Memory B cell (primary cell): Measurements from ENCODE around the gene RTP1.
"Not testable (repeated sequence)": the region's sequence is repeated elsewhere in the genome, so short reads cannot be mapped to it uniquely, and the experiment has no call there.

Experiments used
- ATAC-seq: fragments of 150-1000 bp; cut with Tn5 transposase; 2 replicates; pipeline ENCODE4 v1.10.0; 2021; ENCODE audit warnings: low read depth, mild to moderate bottlenecking, moderate library complexity
- DNase-seq, 2 donors: peaks; one replicate each; pipeline ENCODE4 v3.0.0; 2022; ENCODE audit warnings: low spot score in 2 of 2
- H3K27ac Mint-ChIP-seq: one replicate; pipeline ENCODE4 v1.8.0; 2022; ENCODE audit warnings: mild to moderate bottlenecking, moderate library complexity, mixed read lengths
- H3K27me3 Mint-ChIP-seq: one replicate; pipeline ENCODE4 v1.8.0; 2022; ENCODE audit warnings: mixed read lengths
- H3K36me3 Mint-ChIP-seq: one replicate; pipeline ENCODE4 v1.8.0; 2022; ENCODE audit warnings: mild to moderate bottlenecking, mixed read lengths
- H3K4me1 Mint-ChIP-seq: one replicate; pipeline ENCODE4 v1.8.0; 2022; ENCODE audit warnings: mixed read lengths
- H3K4me3 Mint-ChIP-seq: one replicate; pipeline ENCODE4 v1.8.0; 2022; ENCODE audit warnings: mild to moderate bottlenecking, moderate library complexity, mixed read lengths
- H3K9me3 Mint-ChIP-seq: one replicate; pipeline ENCODE4 v1.8.0; 2022; ENCODE audit warnings: mixed read lengths

The RTP1 gene

GRCh38 chr3:187197335-187197649 lies at the start of gene RTP1:
Gene RTP1 (plus strand): TSS chr3:187197486. CDS start chr3:187197516, 30 bp downstream.
- Mint-ChIP-seq H3K27ac (no peak within 1 kb of the TSS), H3K9me3 (no peaks in the 10 kb centered on the region), H3K4me3 (no peak within 1 kb of the TSS), H3K27me3 (peaks cover 21% of the 10 kb centered on the region), H3K36me3 (no peaks in the 10 kb centered on the region), H3K4me1 (no peaks in the 10 kb centered on the region)
- ATAC-seq (no peak), DNase-seq (no peak)

- H3K27ac Mint-ChIP-seq: no peak overlapping the region
- no peaks in the 10 kb centered on the region for H3K27me3 Mint-ChIP-seq
- H3K36me3 Mint-ChIP-seq: peaks cover 9% of the 10 kb centered on the region
- peaks cover 4% of the 10 kb centered on the region for H3K9me3 Mint-ChIP-seq
- DNase-seq: no peak
- H3K4me1 Mint-ChIP-seq: peaks cover 5% of the 10 kb centered on the region
- H3K4me3 Mint-ChIP-seq: no peak overlapping the region
- ATAC-seq: no peak
These were observed 47.1 kb upstream of the RTP1 start for GRCh38 chr3:187150186-187150585.

- Mint-ChIP-seq H3K4me1 (peaks cover 5% of the 10 kb centered on the region), H3K27ac (no peak overlapping the region)
- peak; percentile 64 for DNase-seq
These were observed 46.7 kb upstream of the RTP1 start for GRCh38 chr3:187150599-187150998.

GRCh38 chr3:187161556-187161955 lies 35.7 kb upstream of the RTP1 start:
- H3K27me3 Mint-ChIP-seq: peaks cover 1% of the 10 kb centered on the region
- ATAC-seq (no peak), DNase-seq (no peak)
- no peaks in the 10 kb centered on the region for H3K9me3 Mint-ChIP-seq
- peaks cover 4% of the 10 kb centered on the region for H3K4me1 Mint-ChIP-seq
- no peaks in the 10 kb centered on the region for H3K36me3 Mint-ChIP-seq
- no peak overlapping the region for H3K4me3 Mint-ChIP-seq
- no peak overlapping the region for H3K27ac Mint-ChIP-seq

More at GRCh38 chr3:187150599-187150998, 46.7 kb upstream of the RTP1 start:
- Mint-ChIP-seq H3K9me3 (peaks cover 4% of the 10 kb centered on the region), H3K4me3 (no peak overlapping the region), H3K27me3 (no peaks in the 10 kb centered on the region), H3K36me3 (peaks cover 8% of the 10 kb centered on the region)
- ATAC-seq: peak; percentile 71

GRCh38 chr3:187162265-187162953 lies 34.9 kb upstream of the RTP1 start:
- Mint-ChIP-seq H3K9me3 (no peaks in the 10 kb centered on the region), H3K36me3 (no peaks in the 10 kb centered on the region), H3K4me1 (peaks cover 4% of the 10 kb centered on the region), H3K4me3 (no peak overlapping the region), H3K27ac (no peak overlapping the region), H3K27me3 (peaks cover 1% of the 10 kb centered on the region)
- DNase-seq: no peak
- no peak for ATAC-seq

- Mint-ChIP-seq H3K27ac (no peak overlapping the region), H3K36me3 (no peaks in the 10 kb centered on the region), H3K4me3 (no peak overlapping the region), H3K4me1 (no peaks in the 10 kb centered on the region), H3K27me3 (peaks cover 1% of the 10 kb centered on the region), H3K9me3 (no peaks in the 10 kb centered on the region)
- ATAC-seq: peak; percentile 50
- peak; percentile 42 to 67 for DNase-seq
These were observed 32.1 kb upstream of the RTP1 start for GRCh38 chr3:187165144-187165543.

- Mint-ChIP-seq H3K9me3 (no peaks in the 10 kb centered on the region), H3K4me1 (no peaks in the 10 kb centered on the region), H3K27me3 (no peaks in the 10 kb centered on the region), H3K4me3 (no peak overlapping the region), H3K36me3 (no peaks in the 10 kb centered on the region), H3K27ac (peak overlapping the region; percentile 7)
- no peak for DNase-seq
- ATAC-seq: no peak
These were observed 30.5 kb upstream of the RTP1 start for GRCh38 chr3:187166750-187167149.

- no peak for ATAC-seq
- H3K27me3 Mint-ChIP-seq: peaks cover 3% of the 10 kb centered on the region
- no peak overlapping the region for H3K4me3 Mint-ChIP-seq
- H3K4me1 Mint-ChIP-seq: no peaks in the 10 kb centered on the region
- no peak for DNase-seq
- H3K36me3 Mint-ChIP-seq: no peaks in the 10 kb centered on the region
- H3K9me3 Mint-ChIP-seq: no peaks in the 10 kb centered on the region
- H3K27ac Mint-ChIP-seq: no peak overlapping the region
These were observed 29.5 kb upstream of the RTP1 start for GRCh38 chr3:187167777-187168176.

- Mint-ChIP-seq H3K9me3 (no peaks in the 10 kb centered on the region), H3K4me3 (no peak overlapping the region), H3K4me1 (no peaks in the 10 kb centered on the region), H3K27ac (no peak overlapping the region), H3K27me3 (peaks cover 5% of the 10 kb centered on the region), H3K36me3 (no peaks in the 10 kb centered on the region)
- DNase-seq (no peak), ATAC-seq (no peak)
These were observed 27.9 kb upstream of the RTP1 start for GRCh38 chr3:187169231-187169960.

GRCh38 chr3:187170911-187171310 lies 26.4 kb upstream of the RTP1 start:
- not testable (repeated sequence) for H3K9me3 Mint-ChIP-seq, ATAC-seq, H3K27me3 Mint-ChIP-seq, H3K27ac Mint-ChIP-seq, H3K36me3 Mint-ChIP-seq, H3K4me1 Mint-ChIP-seq, DNase-seq, H3K4me3 Mint-ChIP-seq

- peaks cover 15% of the 10 kb centered on the region for H3K27me3 Mint-ChIP-seq
- no peaks in the 10 kb centered on the region for H3K36me3 Mint-ChIP-seq
- DNase-seq (no peak), ATAC-seq (no peak)
- no peak overlapping the region for H3K4me3 Mint-ChIP-seq
- no peaks in the 10 kb centered on the region for H3K9me3 Mint-ChIP-seq
- H3K27ac Mint-ChIP-seq: no peak overlapping the region
- no peaks in the 10 kb centered on the region for H3K4me1 Mint-ChIP-seq
These were observed 24.4 kb upstream of the RTP1 start for GRCh38 chr3:187172929-187173328.

- DNase-seq: no peak
- no peak overlapping the region for H3K4me3 Mint-ChIP-seq
- H3K27ac Mint-ChIP-seq: no peak overlapping the region
- no peaks in the 10 kb centered on the region for H3K9me3 Mint-ChIP-seq
- H3K27me3 Mint-ChIP-seq: peaks cover 31% of the 10 kb centered on the region
- H3K4me1 Mint-ChIP-seq: no peaks in the 10 kb centered on the region
- no peaks in the 10 kb centered on the region for H3K36me3 Mint-ChIP-seq
- no peak for ATAC-seq
These were observed 15.7 kb upstream of the RTP1 start for GRCh38 chr3:187181454-187182170.

GRCh38 chr3:187183210-187183862 lies 13.9 kb upstream of the RTP1 start:
- ATAC-seq (no peak), DNase-seq (no peak)
- Mint-ChIP-seq H3K4me1 (no peaks in the 10 kb centered on the region), H3K27ac (no peak overlapping the region), H3K4me3 (no peak overlapping the region), H3K27me3 (peaks cover 21% of the 10 kb centered on the region), H3K9me3 (peaks cover 2% of the 10 kb centered on the region), H3K36me3 (no peaks in the 10 kb centered on the region)

GRCh38 chr3:187183903-187184302 lies 13.4 kb upstream of the RTP1 start:
- ATAC-seq (no peak), DNase-seq (no peak)
- Mint-ChIP-seq H3K27me3 (peaks cover 21% of the 10 kb centered on the region), H3K9me3 (peaks cover 2% of the 10 kb centered on the region), H3K4me1 (peaks cover under 1% of the 10 kb centered on the region), H3K27ac (no peak overlapping the region), H3K36me3 (no peaks in the 10 kb centered on the region), H3K4me3 (no peak overlapping the region)
